HEK293 (cell line): ENCODE results near the gene GNG14.
A peak's percentile ranks its signal among the peaks of the same experiment; 100 is the strongest.

Source experiments
- CTCF ChIA-PET: fragments of 350-600 bp; formaldehyde crosslinking; extraction: SDS; loops from one replicate; lab custom pipeline; 2021; ENCODE audit warnings: antibody characterized with exemption; lab: Yijun Ruan, JAX
- POLR2A ChIA-PET: fragments of 300-600 bp; formaldehyde crosslinking; extraction: SDS; loops from one replicate; lab custom pipeline; 2020; ENCODE audit warnings: antibody characterized with exemption, inconsistent platforms; lab: Yijun Ruan, JAX
- H3K27ac ChIP-seq: fragments of 200-500 bp; sonication (Bioruptor generic); 2 replicates; pipeline ENCODE4 v1.5.1; 2014; ENCODE audit warnings: low read depth, low read length, control low read depth, inconsistent platforms; ENCODE audit errors: extremely low read depth
- H3K36me3 ChIP-seq, 2 experiments: fragments of 200-500 bp in 1 of 2; sonication (Bioruptor generic) in 1 of 2; 1 replicate in 1 of 2; 2 replicates in 1 of 2; pipeline ENCODE4 v1.5.1; 2014 to 2017; ENCODE audit warnings: inconsistent platforms in 2 of 2, low read length in 2 of 2; ENCODE audit not compliant: control insufficient read depth in 2 of 2, insufficient read depth in 1 of 2
- H3K4me1 ChIP-seq: fragments of 200-500 bp; sonication (Bioruptor generic); 2 replicates; pipeline ENCODE4 v1.5.1; 2014; ENCODE audit warnings: mild to moderate bottlenecking, low read length, inconsistent platforms; ENCODE audit not compliant: control insufficient read depth, insufficient read depth
- H3K4me3 ChIP-seq: 2 replicates; pipeline ENCODE4 v1.5.1; 2011; ENCODE audit warnings: low read depth, mild to moderate bottlenecking, control low read depth, low read length, moderate library complexity
- H3K9me3 ChIP-seq: fragments of 200-500 bp; sonication (Bioruptor generic); 2 replicates; pipeline ENCODE4 v1.5.1; 2014; ENCODE audit warnings: low read depth, low read length, inconsistent platforms; ENCODE audit not compliant: control insufficient read depth, insufficient read depth
- EGR2 ChIP-seq: fragments of 450-650 bp; formaldehyde crosslinking; IDR thresholded peaks from 2 replicates; pipeline ENCODE4 v1.5.1; 2016; ENCODE audit warnings: low read depth, missing biosample characterization, missing genetic modification characterization
- GLI4 ChIP-seq: fragments of 450-650 bp; formaldehyde crosslinking; IDR thresholded peaks from 2 replicates; pipeline ENCODE4 v1.5.1; 2016; ENCODE audit warnings: missing biosample characterization, missing genetic modification characterization
- RBAK ChIP-seq: fragments of 450-650 bp; formaldehyde crosslinking; IDR thresholded peaks from 2 replicates; pipeline ENCODE4 v1.5.1; 2016; ENCODE audit warnings: missing biosample characterization, missing genetic modification characterization
- SETDB1 ChIP-seq: IDR thresholded peaks from one replicate; pipeline ENCODE4 v1.6.1; 2017; ENCODE audit warnings: mild to moderate bottlenecking, low read length, moderate library complexity, mixed read lengths; ENCODE audit not compliant: insufficient read length
- SP2 ChIP-seq: fragments of 450-650 bp; formaldehyde crosslinking; IDR thresholded peaks from 2 replicates; pipeline ENCODE4 v1.5.1; 2016; ENCODE audit warnings: missing biosample characterization, missing genetic modification characterization
- ZNF10 ChIP-seq: fragments of 450-650 bp; formaldehyde crosslinking; IDR thresholded peaks from 2 replicates; pipeline ENCODE4 v1.5.1; 2017; ENCODE audit warnings: missing biosample characterization, missing genetic modification characterization
- ZNF239 ChIP-seq: fragments of 450-650 bp; formaldehyde crosslinking; IDR thresholded peaks from 2 replicates; pipeline ENCODE4 v1.5.1; 2016; ENCODE audit warnings: missing biosample characterization, missing genetic modification characterization
- ZNF248 ChIP-seq: fragments of 450-650 bp; formaldehyde crosslinking; IDR thresholded peaks from 2 replicates; pipeline ENCODE4 v1.5.1; 2017; ENCODE audit warnings: missing biosample characterization, missing genetic modification characterization
- ZNF280D ChIP-seq: fragments of 450-650 bp; formaldehyde crosslinking; IDR thresholded peaks from 2 replicates; pipeline ENCODE4 v1.5.1; 2016; ENCODE audit warnings: missing biosample characterization, missing genetic modification characterization
- ZNF335 ChIP-seq: fragments of 450-650 bp; formaldehyde crosslinking; conservative IDR thresholded peaks from 2 replicates; pipeline ENCODE4 v1.5.1; 2016; ENCODE audit warnings: missing biosample characterization, missing genetic modification characterization
- ZNF341 ChIP-seq: fragments of 450-650 bp; formaldehyde crosslinking; IDR thresholded peaks from 2 replicates; pipeline ENCODE4; 2016; ENCODE audit warnings: low read depth, missing biosample characterization, missing genetic modification characterization
- ZNF433 ChIP-seq: fragments of 450-650 bp; formaldehyde crosslinking; IDR thresholded peaks from 2 replicates; pipeline ENCODE4 v1.5.1; 2016; ENCODE audit warnings: missing biosample characterization, missing genetic modification characterization, low read depth
- ZNF530 ChIP-seq: fragments of 450-650 bp; formaldehyde crosslinking; IDR thresholded peaks from 2 replicates; pipeline ENCODE4 v1.5.1; 2016; ENCODE audit warnings: low read depth, missing biosample characterization, missing genetic modification characterization
- ZNF555 ChIP-seq: fragments of 450-650 bp; formaldehyde crosslinking; conservative IDR thresholded peaks from 2 replicates; pipeline ENCODE4 v1.5.1; 2017; ENCODE audit warnings: missing biosample characterization, mild to moderate bottlenecking, missing genetic modification characterization, inconsistent platforms
- ZNF585B ChIP-seq: fragments of 450-650 bp; formaldehyde crosslinking; IDR thresholded peaks from 2 replicates; pipeline ENCODE4 v1.5.1; 2016; ENCODE audit warnings: missing biosample characterization, missing genetic modification characterization
- ZNF645 ChIP-seq: fragments of 450-650 bp; formaldehyde crosslinking; IDR thresholded peaks from 2 replicates; pipeline ENCODE4; 2016; ENCODE audit warnings: missing biosample characterization, missing genetic modification characterization
- ZNF768 ChIP-seq: fragments of 450-650 bp; formaldehyde crosslinking; IDR thresholded peaks from 2 replicates; pipeline ENCODE4 v1.5.1; 2018; ENCODE audit warnings: missing biosample characterization, mild to moderate bottlenecking, missing genetic modification characterization
- ZSCAN16 ChIP-seq: fragments of 450-650 bp; formaldehyde crosslinking; IDR thresholded peaks from 2 replicates; pipeline ENCODE4 v1.5.1; 2016; ENCODE audit warnings: missing biosample characterization, missing genetic modification characterization
- ZXDB ChIP-seq: fragments of 450-650 bp; formaldehyde crosslinking; IDR thresholded peaks from 2 replicates; pipeline ENCODE4 v1.5.1; 2016; ENCODE audit warnings: missing biosample characterization, missing genetic modification characterization
- TF ChIP-seq, protein P1 (sequence below): fragments of 450-650 bp; formaldehyde crosslinking; IDR thresholded peaks from 2 replicates; pipeline ENCODE4 v1.5.1; 2016; ENCODE audit warnings: missing biosample characterization, missing genetic modification characterization
- TF ChIP-seq, protein P2 (sequence below): fragments of 450-650 bp; formaldehyde crosslinking; IDR thresholded peaks from 2 replicates; pipeline ENCODE4 v1.5.1; 2017; ENCODE audit warnings: missing biosample characterization, missing genetic modification characterization

Gene GNG14

DNA sequence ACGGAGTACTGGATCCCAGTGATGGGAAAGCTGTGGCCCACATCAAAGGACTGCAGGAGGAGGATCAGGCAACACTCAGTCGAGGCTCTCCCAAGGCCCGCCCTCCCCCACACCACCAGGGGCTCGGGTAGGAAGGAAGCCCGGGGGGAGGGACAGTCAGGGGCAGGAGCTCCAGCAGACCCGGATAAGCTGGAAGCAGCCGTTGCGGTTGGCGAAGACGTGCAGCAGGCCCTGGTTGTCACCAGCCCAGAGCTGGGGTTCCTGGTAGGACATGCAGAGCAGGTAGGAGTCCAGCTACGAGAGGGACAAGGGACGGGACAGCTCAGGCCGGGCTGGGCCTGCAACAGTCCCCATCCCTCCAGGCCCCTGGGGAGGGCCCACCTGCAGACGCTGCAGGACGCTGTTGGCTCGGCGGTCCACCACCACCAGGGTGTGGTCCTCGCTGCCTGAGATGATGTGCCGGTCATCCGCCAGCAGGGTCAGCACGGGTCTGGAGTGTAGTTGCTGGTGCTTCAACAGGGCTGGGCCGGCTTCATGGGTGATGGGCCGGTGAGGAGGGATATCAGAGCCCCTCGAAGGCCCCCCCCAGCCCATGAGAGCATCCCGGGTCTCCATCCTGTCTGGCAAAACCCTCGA lies 1.9 kb downstream of the GNG14 start:
- TF ChIP-seq GLI4 (tag by site-specific recombination) (no peak), SP2 (peak; percentile 27)
- Histone ChIP-seq H3K27ac (no peak overlapping the region), H3K36me3 (peaks cover 3 to 41% of the 10 kb centered on the region in 2 experiments; a peak in 2 of 3 replicates), H3K9me3 (no peaks in the 10 kb centered on the region), H3K4me3 (no peak overlapping the region), H3K4me1 (no peaks in the 10 kb centered on the region)
- CTCF ChIA-PET = no interaction called here
- POLR2A ChIA-PET = interaction anchor here (0.7 kb wide), 1 partner anchor 9 kb away, joined by 3 read pairs; no protein-coding TSS in a partner anchor

- TF ChIP-seq RBAK (tag by site-specific recombination) (no peak), ZNF585B (tag by site-specific recombination) (no peak), ZNF335 (no peak), ZNF768 (tag by site-specific recombination) (0 out of 2 replicates have a peak, but pooled peaks have one; percentile 52), ZNF341 (tag by site-specific recombination) (no peak)
- no peak overlapping the region for H3K4me3 ChIP-seq
- no peaks in the 10 kb centered on the region for H3K4me1 ChIP-seq
- no peak overlapping the region for H3K27ac ChIP-seq
- ChIA-PET CTCF (no interaction called here), POLR2A (interaction anchor here (0.7 kb wide), 1 partner anchor 17 kb away, joined by 3 read pairs; no protein-coding TSS in a partner anchor)
- H3K36me3 ChIP-seq = peaks cover 3 to 39% of the 10 kb centered on the region in 2 experiments; a peak in 2 of 3 replicates
- H3K9me3 ChIP-seq = no peaks in the 10 kb centered on the region
These were observed 5.2 kb downstream of the GNG14 start for GRCh38 chr19:12692960-12693359.

GRCh38 chr19:12694641-12695040 lies 6.8 kb downstream of the GNG14 start:
- Histone ChIP-seq H3K27ac (no peak overlapping the region), H3K36me3 (peaks cover 12 to 37% of the 10 kb centered on the region in 2 experiments), H3K9me3 (no peaks in the 10 kb centered on the region), H3K4me1 (no peaks in the 10 kb centered on the region), H3K4me3 (no peak overlapping the region)
- TF ChIP-seq, protein P1, sequence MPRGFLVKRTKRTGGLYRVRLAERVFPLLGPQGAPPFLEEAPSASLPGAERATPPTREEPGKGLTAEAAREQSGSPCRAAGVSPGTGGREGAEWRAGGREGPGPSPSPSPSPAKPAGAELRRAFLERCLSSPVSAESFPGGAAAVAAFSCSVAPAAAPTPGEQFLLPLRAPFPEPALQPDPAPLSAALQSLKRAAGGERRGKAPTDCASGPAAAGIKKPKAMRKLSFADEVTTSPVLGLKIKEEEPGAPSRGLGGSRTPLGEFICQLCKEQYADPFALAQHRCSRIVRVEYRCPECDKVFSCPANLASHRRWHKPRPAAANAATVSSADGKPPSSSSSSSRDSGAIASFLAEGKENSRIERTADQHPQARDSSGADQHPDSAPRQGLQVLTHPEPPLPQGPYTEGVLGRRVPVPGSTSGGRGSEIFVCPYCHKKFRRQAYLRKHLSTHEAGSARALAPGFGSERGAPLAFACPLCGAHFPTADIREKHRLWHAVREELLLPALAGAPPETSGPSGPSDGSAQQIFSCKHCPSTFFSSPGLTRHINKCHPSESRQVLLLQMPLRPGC (tag by site-specific recombination) = no peak
- TF ChIP-seq ZNF248 (tag by site-specific recombination) = no peak
- TF ChIP-seq ZNF433 (tag by site-specific recombination) = no peak
- TF ChIP-seq, protein P2, sequence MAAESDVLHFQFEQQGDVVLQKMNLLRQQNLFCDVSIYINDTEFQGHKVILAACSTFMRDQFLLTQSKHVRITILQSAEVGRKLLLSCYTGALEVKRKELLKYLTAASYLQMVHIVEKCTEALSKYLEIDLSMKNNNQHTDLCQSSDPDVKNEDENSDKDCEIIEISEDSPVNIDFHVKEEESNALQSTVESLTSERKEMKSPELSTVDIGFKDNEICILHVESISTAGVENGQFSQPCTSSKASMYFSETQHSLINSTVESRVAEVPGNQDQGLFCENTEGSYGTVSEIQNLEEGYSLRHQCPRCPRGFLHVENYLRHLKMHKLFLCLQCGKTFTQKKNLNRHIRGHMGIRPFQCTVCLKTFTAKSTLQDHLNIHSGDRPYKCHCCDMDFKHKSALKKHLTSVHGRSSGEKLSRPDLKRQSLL (tag by site-specific recombination) = no peak
- TF ChIP-seq ZSCAN16 (tag by site-specific recombination) = no peak
- TF ChIP-seq ZNF10 (tag by site-specific recombination) = no peak
- TF ChIP-seq ZXDB (tag by site-specific recombination) = no peak
- TF ChIP-seq ZNF555 = no peak
- no peak for TF ChIP-seq ZNF239 (tag by site-specific recombination)
- no peak for TF ChIP-seq ZNF280D
- TF ChIP-seq ZNF645 (tag by site-specific recombination) = no peak
- no peak for TF ChIP-seq SETDB1
- TF ChIP-seq ZNF530 = no peak
- no peak for TF ChIP-seq EGR2 (tag by site-specific recombination)
- ChIA-PET POLR2A (no interaction called here), CTCF (no interaction called here)
